ENCODE measurements around the gene SH3PXD2B. TPM values are rescaled to one million over a fixed set of nuclear protein-coding genes. Genes with fewer than 3 reads are reported as not detected.

SH3PXD2B gene
- total RNA-seq, 1 experiment from 2014 or later = 64.1 TPM

- DNase-seq (ENCODE audit: low spot score) = no peak
- no peaks in the 10 kb centered on the region; the same call in 1 of the 2 replicates for H3K9me3 Mint-ChIP-seq
- H3K4me3 Mint-ChIP-seq = no peak overlapping the region
- TF ChIP-seq ZNF317 (CRISPR knock-in tag; IDR thresholded peaks at IDR 0.05; ENCODE audit: borderline replicate concordance, low read depth) (no peak), ZNF396 (CRISPR knock-in tag; IDR thresholded peaks at IDR 0.05; ENCODE audit: borderline replicate concordance) (no peak), ATF2 (CRISPR knock-in tag; IDR thresholded peaks at IDR 0.05; ENCODE audit: borderline replicate concordance, low read depth) (no peak), ATF6 (CRISPR knock-in tag; IDR thresholded peaks at IDR 0.05) (no peak), RORB (CRISPR knock-in tag; IDR thresholded peaks at IDR 0.05) (no peak), NFE2L1 (CRISPR knock-in tag; IDR thresholded peaks at IDR 0.05) (no peak), NFATC4 (CRISPR knock-in tag; IDR thresholded peaks at IDR 0.05) (no peak), ETV6 (CRISPR knock-in tag; IDR thresholded peaks at IDR 0.05) (no peak), CBFB (CRISPR knock-in tag; IDR thresholded peaks at IDR 0.05; ENCODE audit: low read depth) (no peak), FOXP1 (CRISPR knock-in tag; IDR thresholded peaks at IDR 0.05; ENCODE audit: borderline replicate concordance) (no peak)
- TF ChIP-seq, protein P1, sequence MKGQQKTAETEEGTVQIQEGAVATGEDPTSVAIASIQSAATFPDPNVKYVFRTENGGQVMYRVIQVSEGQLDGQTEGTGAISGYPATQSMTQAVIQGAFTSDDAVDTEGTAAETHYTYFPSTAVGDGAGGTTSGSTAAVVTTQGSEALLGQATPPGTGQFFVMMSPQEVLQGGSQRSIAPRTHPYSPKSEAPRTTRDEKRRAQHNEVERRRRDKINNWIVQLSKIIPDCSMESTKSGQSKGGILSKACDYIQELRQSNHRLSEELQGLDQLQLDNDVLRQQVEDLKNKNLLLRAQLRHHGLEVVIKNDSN (CRISPR knock-in tag; IDR thresholded peaks at IDR 0.05) = peak; percentile 63; the same call in 1 of the 2 replicates
- TF ChIP-seq, protein P2, sequence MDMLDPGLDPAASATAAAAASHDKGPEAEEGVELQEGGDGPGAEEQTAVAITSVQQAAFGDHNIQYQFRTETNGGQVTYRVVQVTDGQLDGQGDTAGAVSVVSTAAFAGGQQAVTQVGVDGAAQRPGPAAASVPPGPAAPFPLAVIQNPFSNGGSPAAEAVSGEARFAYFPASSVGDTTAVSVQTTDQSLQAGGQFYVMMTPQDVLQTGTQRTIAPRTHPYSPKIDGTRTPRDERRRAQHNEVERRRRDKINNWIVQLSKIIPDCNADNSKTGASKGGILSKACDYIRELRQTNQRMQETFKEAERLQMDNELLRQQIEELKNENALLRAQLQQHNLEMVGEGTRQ (CRISPR knock-in tag; IDR thresholded peaks at IDR 0.05) = peak; percentile 69
- TF ChIP-seq, protein P3, sequence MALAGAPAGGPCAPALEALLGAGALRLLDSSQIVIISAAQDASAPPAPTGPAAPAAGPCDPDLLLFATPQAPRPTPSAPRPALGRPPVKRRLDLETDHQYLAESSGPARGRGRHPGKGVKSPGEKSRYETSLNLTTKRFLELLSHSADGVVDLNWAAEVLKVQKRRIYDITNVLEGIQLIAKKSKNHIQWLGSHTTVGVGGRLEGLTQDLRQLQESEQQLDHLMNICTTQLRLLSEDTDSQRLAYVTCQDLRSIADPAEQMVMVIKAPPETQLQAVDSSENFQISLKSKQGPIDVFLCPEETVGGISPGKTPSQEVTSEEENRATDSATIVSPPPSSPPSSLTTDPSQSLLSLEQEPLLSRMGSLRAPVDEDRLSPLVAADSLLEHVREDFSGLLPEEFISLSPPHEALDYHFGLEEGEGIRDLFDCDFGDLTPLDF (CRISPR knock-in tag; IDR thresholded peaks at IDR 0.05) = no peak
- ChIA-PET CTCF (interaction anchor here (0.6 to 1.0 kb wide), 2 partner anchors 34 to 45 kb away, joined by 4 read pairs; no protein-coding TSS in a partner anchor), POLR2A (no interaction called here)
- H3K36me3 Mint-ChIP-seq = peaks cover 51% of the 10 kb centered on the region
- no peaks in the 10 kb centered on the region for H3K27me3 Mint-ChIP-seq (ENCODE audit: low read depth)
- peak overlapping the region; percentile 48; the same call in 1 of the 2 replicates for H3K27ac Mint-ChIP-seq
- no peak for ATAC-seq
- peaks cover 27% of the 10 kb centered on the region for H3K4me1 Mint-ChIP-seq
These were observed 37.0 kb downstream of the SH3PXD2B start for GRCh38 chr5:172417130-172417841.

GRCh38 chr5:172415362-172416275, 38.7 kb downstream of the SH3PXD2B start:
- H3K27ac Mint-ChIP-seq = no peak overlapping the region
- TF ChIP-seq TEAD1 (CRISPR knock-in tag; IDR thresholded peaks at IDR 0.05) = no peak
- no peak for TF ChIP-seq NR1H2 (CRISPR knock-in tag; IDR thresholded peaks at IDR 0.05)
- TF ChIP-seq ZNF512 (CRISPR knock-in tag; IDR thresholded peaks at IDR 0.05; ENCODE audit: borderline replicate concordance) = no peak
- no peak for TF ChIP-seq OVOL2 (CRISPR knock-in tag; IDR thresholded peaks at IDR 0.05; ENCODE audit: borderline replicate concordance)
- no peak for TF ChIP-seq SOX15 (CRISPR knock-in tag; IDR thresholded peaks at IDR 0.05)
- TF ChIP-seq TCF7 (CRISPR knock-in tag; IDR thresholded peaks at IDR 0.05; ENCODE audit: low read depth) = no peak
- TF ChIP-seq SP1 (CRISPR knock-in tag; conservative IDR thresholded peaks at IDR 0.05) = no peak
- TF ChIP-seq, protein P3 (CRISPR knock-in tag; IDR thresholded peaks at IDR 0.05) = no peak

More at GRCh38 chr5:172415362-172416275, 38.7 kb downstream of the SH3PXD2B start:
- ChIA-PET CTCF (interaction anchor here (1.4 to 1.5 kb wide), 2 partner anchors 35 to 46 kb away, joined by 3 to 4 read pairs; no protein-coding TSS in a partner anchor), POLR2A (interaction anchor here (0.6 to 0.7 kb wide), 2 partner anchors 22 to 127 kb away, joined by 3 to 4 read pairs; no protein-coding TSS in a partner anchor)
- Mint-ChIP-seq H3K27me3 (ENCODE audit: low read depth) (no peaks in the 10 kb centered on the region), H3K36me3 (peaks cover 42% of the 10 kb centered on the region), H3K4me1 (peaks cover 27% of the 10 kb centered on the region), H3K4me3 (no peak overlapping the region), H3K9me3 (no peaks in the 10 kb centered on the region; the same call in 1 of the 2 replicates)
- ATAC-seq (no peak), DNase-seq (ENCODE audit: low spot score) (no peak)
